GM06990 (cell line): ENCODE results near the gene LAIR1.

Experiments
- DNase-seq: peaks from one replicate; pipeline ENCODE4 v3.0.0-alpha.2; 2011; ENCODE audit not compliant: insufficient read length; ENCODE audit errors: extremely low read depth
- H3K27me3 ChIP-seq: replicated peaks from 2 replicates; pipeline ENCODE4 v1.6.0; 2011; ENCODE audit warnings: low read length; ENCODE audit not compliant: control insufficient read depth, insufficient read depth
- H3K36me3 ChIP-seq: 2 replicates; pipeline ENCODE4 v1.5.1; 2011; ENCODE audit warnings: low read length; ENCODE audit not compliant: control insufficient read depth, insufficient read depth
- H3K4me3 ChIP-seq: replicated peaks from 2 replicates; pipeline ENCODE4 v1.5.1; 2011; ENCODE audit warnings: low read depth, mild to moderate bottlenecking, control low read depth, low read length
- TF ChIP-seq, protein P1 (sequence below): IDR thresholded peaks from 2 replicates; pipeline ENCODE4 v1.5.1; 2011; ENCODE audit warnings: low read length, control low read depth, mild to moderate bottlenecking, inconsistent platforms; ENCODE audit not compliant: insufficient read depth, poor library complexity, severe bottlenecking

The LAIR1 gene

DNA sequence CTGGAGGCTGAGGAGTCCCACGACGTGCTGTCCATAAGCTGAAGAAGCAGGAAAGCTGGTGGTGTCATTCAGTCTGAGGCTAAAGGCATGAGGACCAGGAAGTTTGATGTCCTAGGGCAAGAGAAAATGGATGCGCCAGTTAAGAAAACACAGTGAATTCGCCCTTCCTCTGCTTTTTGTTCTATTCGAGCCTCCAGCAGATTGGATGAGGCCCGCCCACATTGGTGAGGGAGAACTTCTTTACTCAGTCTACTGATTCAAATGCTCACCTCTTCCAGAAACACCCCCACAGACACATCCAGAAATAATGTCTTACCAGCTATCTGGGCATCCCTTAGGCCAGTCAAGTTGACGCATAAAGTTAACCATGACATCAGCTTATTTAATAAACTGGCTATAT, 43.0 kb upstream of the LAIR1 start:
- Histone ChIP-seq H3K27me3 (no peaks in the 10 kb centered on the region), H3K4me3 (no peak overlapping the region), H3K36me3 (no peaks in the 10 kb centered on the region)
- DNase-seq = no peak
- TF ChIP-seq, protein P1, sequence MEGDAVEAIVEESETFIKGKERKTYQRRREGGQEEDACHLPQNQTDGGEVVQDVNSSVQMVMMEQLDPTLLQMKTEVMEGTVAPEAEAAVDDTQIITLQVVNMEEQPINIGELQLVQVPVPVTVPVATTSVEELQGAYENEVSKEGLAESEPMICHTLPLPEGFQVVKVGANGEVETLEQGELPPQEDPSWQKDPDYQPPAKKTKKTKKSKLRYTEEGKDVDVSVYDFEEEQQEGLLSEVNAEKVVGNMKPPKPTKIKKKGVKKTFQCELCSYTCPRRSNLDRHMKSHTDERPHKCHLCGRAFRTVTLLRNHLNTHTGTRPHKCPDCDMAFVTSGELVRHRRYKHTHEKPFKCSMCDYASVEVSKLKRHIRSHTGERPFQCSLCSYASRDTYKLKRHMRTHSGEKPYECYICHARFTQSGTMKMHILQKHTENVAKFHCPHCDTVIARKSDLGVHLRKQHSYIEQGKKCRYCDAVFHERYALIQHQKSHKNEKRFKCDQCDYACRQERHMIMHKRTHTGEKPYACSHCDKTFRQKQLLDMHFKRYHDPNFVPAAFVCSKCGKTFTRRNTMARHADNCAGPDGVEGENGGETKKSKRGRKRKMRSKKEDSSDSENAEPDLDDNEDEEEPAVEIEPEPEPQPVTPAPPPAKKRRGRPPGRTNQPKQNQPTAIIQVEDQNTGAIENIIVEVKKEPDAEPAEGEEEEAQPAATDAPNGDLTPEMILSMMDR = no peak

DNA sequence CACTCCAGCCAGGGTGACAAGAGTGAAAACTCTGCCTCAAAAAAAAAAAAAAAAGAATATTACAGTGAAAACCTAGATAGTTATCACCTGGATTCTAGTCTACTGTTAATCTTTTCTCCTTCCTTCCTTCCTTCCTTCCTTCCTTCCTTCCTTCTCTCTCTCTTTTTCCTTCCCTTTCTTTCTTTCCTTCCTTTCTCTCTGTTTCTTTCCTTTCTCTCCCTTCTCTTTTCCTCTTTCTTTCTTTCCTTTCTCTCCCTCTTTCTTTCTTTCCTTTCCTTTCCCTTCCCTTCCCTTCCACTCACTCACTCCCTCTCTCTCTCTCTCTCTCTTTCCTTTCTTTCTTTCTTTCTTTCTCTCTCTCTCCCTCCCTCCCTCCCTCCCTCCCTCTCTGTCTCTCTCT, 40.9 kb upstream of the LAIR1 start:
- H3K4me3 ChIP-seq = no peak overlapping the region
- no peak for DNase-seq

DNA sequence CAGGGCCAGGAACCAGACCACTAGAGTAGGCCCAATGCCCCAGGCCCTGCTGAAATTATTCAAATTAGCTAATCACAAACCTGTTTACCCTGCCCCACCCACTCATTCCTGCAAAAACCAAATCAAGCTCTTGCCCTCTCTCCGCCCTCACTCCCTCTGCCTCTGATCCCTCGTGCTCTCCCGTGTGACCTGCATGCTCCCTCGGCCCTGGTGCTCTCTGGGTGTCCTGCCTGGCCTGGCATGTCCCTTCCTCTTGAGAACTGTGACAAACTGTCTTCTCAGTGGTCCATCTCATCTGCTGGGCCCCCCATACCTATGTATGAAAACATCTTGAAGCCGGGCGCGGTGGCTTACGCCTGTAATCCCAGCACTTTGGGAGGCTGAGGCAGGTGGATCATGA, 38.3 kb upstream of the LAIR1 start:
- H3K27me3 ChIP-seq = no peaks in the 10 kb centered on the region
- H3K36me3 ChIP-seq = no peaks in the 10 kb centered on the region
- DNase-seq = no peak
- H3K4me3 ChIP-seq = no peak overlapping the region
- TF ChIP-seq, protein P1 = no peak

More for the DNA sequence above, 40.9 kb upstream of the LAIR1 start:
- no peaks in the 10 kb centered on the region for H3K36me3 ChIP-seq
- H3K27me3 ChIP-seq = no peaks in the 10 kb centered on the region
- TF ChIP-seq, protein P1 = no peak

DNA sequence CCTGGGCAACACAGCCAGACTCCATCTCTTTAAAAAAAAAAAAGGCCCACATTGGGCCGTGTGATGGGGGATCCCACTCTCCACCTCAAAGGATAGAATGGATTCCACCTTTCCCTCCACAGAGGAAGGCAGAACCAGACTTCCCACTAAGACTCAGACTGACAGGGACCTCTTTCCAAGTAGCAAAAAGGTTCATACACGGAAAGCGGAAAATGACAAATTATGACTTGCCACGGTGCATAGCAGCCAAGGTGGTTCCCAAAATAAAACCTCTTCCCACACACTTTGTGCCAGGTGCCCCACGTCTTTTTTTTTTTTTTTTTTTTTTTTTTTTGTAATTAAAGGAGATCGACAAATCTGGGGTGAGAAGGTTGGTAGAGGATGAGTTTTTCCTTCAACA, 36.2 kb upstream of the LAIR1 start:
- no peaks in the 10 kb centered on the region for H3K27me3 ChIP-seq
- TF ChIP-seq, protein P1 = no peak
- no peak overlapping the region for H3K4me3 ChIP-seq
- H3K36me3 ChIP-seq = no peaks in the 10 kb centered on the region
- no peak for DNase-seq

DNA sequence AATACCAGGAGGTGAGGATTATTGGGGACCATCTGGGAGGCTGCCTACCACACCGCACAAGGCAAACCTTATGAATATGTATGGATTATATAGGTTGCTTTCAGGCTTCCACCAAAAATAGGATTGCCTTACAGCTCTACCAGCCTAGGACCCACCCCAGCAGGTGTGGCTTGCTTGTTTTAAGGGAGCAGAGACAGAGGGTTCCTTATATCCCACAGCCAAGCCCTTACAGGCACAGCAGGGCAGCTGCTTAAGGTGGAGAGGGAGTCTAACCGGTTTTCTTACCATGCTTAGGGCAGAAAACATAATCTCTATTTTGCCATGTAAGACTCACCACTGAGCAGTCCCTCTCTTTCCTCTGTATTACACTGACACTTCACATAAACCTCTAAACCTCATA, 34.5 kb upstream of the LAIR1 start:
- DNase-seq = no peak
- no peak overlapping the region for H3K4me3 ChIP-seq
- TF ChIP-seq, protein P1 = no peak
- H3K36me3 ChIP-seq = no peaks in the 10 kb centered on the region
- H3K27me3 ChIP-seq = no peaks in the 10 kb centered on the region

DNA sequence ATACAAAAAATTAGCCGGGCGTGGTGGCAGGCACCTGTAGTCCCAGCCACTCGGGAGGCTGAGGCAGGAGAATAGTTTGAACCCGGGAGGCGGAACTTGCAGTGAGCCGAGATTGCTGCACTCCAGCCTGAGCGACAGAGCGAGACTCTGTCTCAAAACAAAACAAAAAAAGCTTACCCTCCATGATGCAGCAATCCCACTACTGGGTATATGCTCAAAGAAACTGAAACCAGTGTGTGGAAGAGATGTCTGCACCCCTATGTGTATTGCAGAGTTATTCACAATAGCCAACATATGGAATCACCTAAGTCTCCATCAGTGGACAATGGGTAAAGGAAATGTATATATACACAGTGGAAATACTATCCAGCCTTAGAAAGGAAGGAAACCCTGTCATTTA, 31.0 kb upstream of the LAIR1 start:
- Histone ChIP-seq H3K36me3 (no peaks in the 10 kb centered on the region), H3K27me3 (no peaks in the 10 kb centered on the region; the same call in 1 of the 2 replicates), H3K4me3 (no peak overlapping the region)
- TF ChIP-seq, protein P1 = no peak
- DNase-seq = no peak
